ENCODE results near the gene SSX3.
"Not testable (repeated sequence)": the region's sequence is repeated elsewhere in the genome, so short reads cannot be mapped to it uniquely, and the experiment has no call there.

Gene SSX3, protein sequence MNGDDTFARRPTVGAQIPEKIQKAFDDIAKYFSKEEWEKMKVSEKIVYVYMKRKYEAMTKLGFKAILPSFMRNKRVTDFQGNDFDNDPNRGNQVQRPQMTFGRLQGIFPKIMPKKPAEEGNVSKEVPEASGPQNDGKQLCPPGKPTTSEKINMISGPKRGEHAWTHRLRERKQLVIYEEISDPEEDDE

DNA sequence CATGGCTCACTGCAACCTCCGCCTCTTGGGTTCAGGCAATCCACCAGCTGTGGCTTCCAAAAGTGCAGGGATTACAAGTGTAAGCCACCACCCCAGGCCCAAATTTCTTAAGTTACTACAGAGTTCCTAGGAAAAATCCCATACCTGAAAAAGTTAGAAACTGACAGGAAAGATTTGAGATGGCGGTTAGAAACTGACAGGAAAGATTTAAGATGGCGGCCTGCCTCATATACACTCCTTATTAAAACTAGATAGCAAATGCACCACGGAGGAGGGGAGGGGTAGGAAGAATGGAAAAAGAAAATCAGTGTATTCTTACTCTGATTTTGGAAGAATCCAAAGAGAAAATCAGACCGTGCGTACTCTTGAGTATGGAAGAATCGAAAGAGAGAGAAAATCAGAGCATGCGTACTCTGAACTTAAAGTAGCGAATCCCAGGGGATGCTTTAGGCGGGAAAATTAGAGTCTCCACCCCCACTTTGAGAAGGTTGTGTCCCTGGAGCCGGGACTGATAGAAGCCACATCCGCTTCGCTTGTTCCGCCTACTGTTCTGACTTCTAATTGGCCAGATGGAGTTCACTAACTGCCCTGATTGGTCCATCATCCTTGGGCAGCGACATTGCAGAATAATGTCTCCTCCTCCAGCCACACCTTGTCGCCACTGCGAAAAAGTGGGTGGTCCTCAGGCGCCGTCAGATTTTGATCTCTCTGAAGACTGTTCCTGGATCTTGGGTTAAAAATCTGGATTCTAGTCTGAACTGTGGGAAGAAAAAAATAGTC lies at the start of gene SSX3:
Gene SSX3, minus strand, starts transcription at position 389 of the 780 bp plus-strand sequence. CDS start 1,454 bp downstream, outside the sequence.
- not testable (repeated sequence) for DNase-seq

DNA sequence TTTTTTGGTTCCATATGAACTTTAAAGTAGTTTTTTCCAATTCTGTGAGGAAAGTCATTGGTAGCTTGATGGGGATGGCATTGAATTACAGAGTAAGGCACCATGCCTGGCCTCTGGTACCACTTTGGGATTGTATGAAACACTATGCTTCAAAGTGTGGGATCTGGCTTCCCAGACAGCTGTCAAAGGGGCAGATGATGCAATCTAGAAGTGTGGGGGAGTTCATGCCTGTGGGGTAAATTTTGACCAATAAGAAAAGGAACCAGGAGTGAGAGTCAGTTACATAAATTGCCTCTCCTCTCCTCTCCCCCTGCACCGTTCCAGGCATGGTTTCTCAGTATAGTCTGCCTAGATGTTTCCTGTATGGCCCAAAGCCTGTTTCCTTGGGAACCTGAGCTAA lies 41.3 kb upstream of the SSX3 start:
- not testable (repeated sequence) for DNase-seq

DNA sequence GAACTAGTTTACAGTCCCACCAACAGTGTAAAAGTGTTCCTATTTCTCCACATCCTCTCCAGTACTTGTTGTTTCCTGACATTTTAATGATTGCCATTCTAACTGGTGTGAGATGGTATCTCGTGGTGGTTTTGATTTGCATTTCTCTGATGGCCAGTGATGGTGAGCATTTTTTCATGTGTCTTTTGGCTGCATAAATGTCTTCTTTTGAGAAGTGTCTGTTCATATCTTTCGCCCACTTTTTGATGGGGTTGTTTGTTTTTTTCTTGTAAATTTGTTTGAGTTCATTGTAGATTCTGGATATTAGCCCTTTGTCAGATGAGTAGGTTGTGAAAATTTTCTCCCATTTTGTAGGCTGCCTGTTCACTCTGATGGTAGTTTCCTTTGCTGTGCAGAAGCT lies 40.4 kb upstream of the SSX3 start:
- DNase-seq, result not testable (repeated sequence)

DNA sequence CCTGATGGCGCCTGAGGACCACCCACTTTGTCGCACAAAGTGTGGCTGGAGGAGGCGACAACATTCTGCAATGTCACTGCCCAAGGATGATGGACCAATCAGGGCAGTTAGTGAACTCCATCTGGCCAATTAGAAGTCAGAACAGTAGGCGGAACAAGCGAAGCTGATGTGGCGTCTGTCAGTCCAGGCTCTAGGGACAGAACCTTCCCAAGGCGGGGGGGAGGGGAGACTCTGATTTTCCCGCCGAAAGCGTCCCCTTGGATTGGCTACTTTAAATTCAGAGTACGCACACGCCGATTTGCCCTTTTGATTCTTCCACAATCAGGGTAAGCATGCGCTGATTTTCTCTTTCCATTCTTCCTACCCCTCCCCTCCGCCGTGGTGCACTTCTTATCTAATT lies 26.7 kb upstream of the SSX3 start, which contains the start of gene SSX4:
Gene SSX4, plus strand, starts transcription at position 301 of the 400 bp plus-strand sequence. CDS start 515 bp downstream, outside the sequence.
- not testable (repeated sequence) for DNase-seq

DNA sequence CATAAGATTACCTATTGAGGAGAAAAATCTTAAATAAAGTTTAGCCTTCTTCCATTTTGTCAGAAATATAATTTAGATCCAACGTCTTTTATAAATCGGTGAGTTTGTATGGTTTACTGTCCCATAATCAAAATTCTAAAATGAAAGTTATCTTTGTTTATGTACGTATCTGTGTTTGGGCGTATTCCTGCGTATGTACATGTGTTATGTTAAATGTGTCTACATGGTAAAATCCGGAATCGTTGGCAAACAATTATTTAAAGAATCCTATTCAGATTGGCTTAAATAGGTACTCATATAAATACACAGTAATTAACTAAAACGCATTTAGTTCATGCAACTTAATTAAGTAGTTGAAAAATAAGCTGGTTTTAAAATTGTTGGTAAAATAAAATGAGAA lies 13.9 kb upstream of the SSX3 start:
- not testable (repeated sequence) for DNase-seq

DNA sequence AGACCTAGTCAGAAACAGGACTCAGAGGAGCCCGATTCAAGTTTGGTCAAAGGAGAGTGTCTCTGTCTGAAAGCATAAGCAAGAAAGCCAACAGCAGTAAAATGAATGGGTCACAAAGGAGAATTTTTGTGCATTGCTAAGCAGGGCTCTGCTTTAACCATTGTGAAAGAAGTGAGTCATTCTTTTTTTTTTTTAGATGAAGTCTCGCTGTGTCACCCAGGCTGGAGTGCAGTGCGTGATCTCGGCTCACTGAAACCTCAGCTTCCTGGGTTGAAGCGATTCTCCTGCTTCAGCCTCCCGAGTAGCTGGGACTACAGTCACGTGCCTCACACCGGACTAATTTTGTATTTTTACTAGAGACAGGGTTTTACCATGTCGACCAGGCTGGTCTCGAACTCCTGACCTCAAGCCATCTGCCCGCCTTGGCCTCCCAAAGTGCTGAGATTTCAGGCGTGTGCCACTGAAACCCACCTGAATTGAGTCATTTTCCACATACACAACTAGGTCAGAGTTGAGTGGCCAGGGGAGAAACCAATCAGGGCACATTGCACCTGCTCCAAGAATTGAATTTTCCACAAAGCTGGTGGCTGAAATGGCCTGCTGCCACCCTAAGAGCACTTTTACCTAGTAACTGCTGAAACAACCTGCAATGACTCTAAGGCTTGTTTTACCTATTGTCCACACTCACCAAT lies 11.4 kb upstream of the SSX3 start:
- DNase-seq, result not testable (repeated sequence)

DNA sequence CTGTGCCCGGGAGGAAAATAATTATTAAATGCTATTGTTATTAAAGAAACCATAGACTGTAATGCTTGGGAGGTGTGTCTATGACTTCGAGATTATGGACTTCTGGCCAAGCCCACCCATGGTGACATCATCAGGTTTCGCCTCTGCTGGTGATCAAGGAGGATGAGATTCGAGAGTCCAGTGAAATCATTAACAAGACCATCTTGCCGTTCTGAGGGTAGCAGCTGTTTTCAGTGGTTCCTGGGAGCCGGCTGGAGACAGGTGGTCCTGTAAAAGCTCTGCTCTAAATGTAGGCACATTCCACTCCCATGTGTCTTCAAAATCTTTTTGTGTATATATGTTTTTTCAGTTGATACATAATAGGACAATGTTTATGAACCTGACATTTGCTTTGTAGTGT lies 2.8 kb upstream of the SSX3 start:
- not testable (repeated sequence) for DNase-seq

DNA sequence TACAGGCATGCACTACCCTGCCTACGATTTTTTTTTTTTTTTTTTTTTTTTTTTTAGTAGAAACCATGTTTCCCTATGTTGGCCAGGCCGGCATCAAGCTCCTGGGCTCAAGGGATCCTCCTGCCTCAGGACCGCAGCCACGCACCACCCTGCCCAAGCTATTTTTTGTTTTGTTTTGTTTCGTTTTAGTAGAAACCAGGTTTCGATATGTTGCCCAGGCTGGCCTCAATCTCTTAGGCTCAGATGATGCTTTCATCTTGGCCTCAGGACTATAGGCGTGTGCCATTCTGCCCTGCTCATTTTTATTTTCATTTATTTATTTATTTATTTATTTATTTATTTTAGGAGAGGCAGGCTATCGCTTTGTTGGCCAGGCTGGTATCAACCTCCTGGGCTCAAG lies 1.2 kb upstream of the SSX3 start:
- no peak for DNase-seq

DNA sequence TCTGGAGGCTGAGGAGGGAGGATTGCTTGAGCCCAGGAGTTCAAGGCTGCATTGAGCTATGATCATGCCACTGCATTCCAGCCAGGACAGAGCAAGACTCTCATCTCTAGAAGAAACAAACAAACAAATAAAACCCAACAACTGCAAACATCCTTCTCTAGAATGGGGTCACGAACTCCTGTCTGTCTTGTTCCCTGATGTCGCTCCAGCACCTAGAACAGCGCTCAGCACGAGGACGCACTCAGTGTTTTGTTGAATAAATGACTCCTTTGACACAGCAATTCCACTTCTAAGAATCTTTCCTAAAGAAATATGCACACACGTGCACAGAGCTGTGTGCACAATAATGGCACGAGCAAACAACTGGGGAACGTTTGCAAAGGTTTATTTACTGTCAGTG lies 10.4 kb downstream of the SSX3 start:
- DNase-seq, result not testable (repeated sequence)

DNA sequence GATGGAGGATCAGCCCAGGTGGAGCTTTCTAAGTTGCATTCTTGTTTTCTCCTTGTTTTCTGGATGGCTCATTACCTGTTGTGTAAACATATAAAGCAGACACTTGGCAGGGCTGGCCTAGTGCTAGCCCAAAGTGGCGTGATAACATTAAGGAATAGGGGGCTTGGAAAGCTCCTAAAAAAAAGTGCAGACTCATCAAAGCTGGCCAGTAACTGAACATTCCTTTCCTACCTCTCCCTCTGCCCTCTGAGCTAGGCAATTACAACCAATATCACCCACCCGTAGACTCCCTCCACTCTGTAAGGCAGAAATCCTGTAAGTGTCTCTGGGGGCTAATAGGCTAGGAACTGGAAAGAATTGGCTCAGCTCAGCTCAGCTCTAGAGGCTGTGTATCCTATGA lies 42.5 kb downstream of the SSX3 start:
- not testable (repeated sequence) for DNase-seq

DNA sequence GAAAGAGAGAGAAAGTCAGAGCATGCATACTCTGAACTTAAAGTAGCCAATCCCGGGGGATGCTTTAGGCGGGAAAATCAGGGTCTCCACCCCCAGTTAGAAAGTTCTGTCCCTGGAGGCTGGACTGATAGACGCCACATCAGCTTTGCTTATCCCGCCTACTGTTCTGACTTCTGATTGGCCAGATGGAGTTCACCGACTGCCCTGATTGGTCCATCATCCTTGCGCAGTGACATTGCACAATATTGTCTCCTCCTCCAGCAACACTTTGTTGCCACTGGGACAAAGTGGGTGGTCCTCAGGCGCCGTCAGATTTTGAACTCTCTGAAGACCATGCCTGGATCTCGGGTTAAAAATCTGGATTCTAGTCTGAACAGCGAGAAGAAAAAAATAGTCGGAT lies 50.3 kb downstream of the SSX3 start:
- no peak for DNase-seq
